Measurements from ENCODE around the gene CREG2.

Gene CREG2

DNA sequence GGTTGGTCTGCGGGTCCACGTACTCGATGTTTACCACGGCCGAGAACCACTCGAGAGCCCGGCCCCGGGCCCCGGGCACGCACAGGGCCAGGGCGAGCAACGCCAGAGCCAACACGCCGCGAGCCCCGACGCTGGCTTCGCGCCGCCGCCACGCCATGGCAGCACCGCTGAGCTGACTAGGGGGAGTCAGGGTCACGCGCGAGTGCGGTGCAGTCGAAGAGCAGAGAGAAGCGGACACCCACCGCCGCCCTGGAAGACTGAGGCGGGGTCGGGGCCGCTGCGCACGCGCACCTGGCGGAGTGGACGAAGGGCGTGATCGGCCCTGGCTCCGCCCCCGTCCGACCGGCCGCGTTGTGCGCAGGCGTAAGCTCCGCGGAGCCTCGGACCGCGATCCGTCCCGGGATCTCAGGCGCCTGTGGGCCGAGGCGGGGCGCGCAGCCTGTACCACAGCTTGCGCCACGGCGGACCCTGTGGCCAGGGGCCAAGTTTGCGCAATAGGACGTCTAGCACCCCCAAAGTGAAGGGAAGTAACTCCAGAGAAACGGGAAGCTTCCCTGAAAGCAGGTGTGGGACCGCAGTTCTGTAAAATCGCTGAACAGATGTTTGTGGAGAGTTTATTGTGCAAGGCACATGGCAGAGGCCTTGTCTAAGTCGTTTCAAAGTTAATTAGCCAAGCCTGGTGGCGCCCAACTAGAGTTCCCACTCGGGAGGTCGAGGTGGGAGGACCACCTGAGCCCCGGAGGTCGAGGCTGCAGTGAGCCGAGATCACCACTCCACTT lies 78.7 kb downstream of the CREG2 start, which contains the start of gene RNF149:
Gene RNF149, minus strand, starts transcription at position 270 of the 779 bp plus-strand sequence. Its CDS starts 113 bp downstream, at position 157.
- DNase-seq (ENCODE audit: low read depth in 2 of 2, low spot score in 1 of 2), result peak; percentile 90

GRCh38 chr2:101307950-101308431 lies 79.3 kb downstream of the CREG2 start:
- DNase-seq (ENCODE audit: low read depth in 2 of 2, low spot score in 1 of 2), result no peak

DNA sequence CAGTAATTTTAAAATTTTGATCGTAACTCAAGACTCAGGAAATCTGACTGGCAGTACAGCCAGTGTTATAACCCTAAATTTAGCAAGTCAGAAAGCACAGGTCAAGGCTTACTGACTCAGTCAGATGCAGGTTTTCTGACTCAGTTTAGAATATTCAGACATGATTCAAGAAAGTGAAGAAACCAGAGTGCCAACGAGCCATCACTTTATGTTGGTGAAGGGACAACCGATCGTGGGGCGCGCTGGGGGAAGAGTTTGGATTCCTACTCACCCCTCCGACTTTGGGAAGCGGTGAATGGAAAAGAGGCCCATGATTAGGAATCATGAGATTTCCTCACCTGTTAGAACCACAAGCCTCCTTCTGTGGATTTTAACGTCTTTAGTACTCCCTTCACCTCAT lies 79.8 kb downstream of the CREG2 start:
- DNase-seq (ENCODE audit: low read depth in 2 of 2, low spot score in 1 of 2), result no peak

DNA sequence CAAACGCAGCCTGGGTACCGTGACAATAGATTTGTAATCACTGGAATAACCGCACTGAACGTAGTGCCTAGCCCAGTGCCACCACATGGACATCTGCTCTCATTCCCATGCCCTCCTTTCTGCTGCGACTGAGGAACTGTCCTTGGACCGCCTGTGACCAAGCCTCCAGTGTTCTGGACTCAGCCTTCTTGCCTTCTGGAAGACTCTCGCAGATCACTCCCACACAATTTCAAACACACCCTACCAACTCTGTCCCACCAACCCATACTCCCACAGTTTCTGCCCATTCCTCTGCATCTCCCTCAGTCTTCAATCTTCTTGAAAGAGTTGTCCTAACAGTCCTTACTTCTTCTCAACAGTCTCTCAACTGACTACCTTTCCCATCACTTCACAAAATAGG lies 80.9 kb downstream of the CREG2 start:
- DNase-seq (ENCODE audit: low read depth in 2 of 2, low spot score in 1 of 2), result no peak

- DNase-seq (ENCODE audit: low read depth in 2 of 2, low spot score in 1 of 2), result no peak
These were observed 81.7 kb downstream of the CREG2 start for GRCh38 chr2:101305492-101306078.

- DNase-seq (ENCODE audit: low read depth in 2 of 2, low spot score in 1 of 2), result no peak
These were observed 82.3 kb downstream of the CREG2 start for GRCh38 chr2:101305035-101305434.

GRCh38 chr2:101303688-101304087 lies 83.6 kb downstream of the CREG2 start:
- no peak for DNase-seq (ENCODE audit: low read depth in 2 of 2, low spot score in 1 of 2)

- no peak for DNase-seq (ENCODE audit: low read depth in 2 of 2, low spot score in 1 of 2)
These were observed 85.3 kb downstream of the CREG2 start for GRCh38 chr2:101302016-101302415.

DNA sequence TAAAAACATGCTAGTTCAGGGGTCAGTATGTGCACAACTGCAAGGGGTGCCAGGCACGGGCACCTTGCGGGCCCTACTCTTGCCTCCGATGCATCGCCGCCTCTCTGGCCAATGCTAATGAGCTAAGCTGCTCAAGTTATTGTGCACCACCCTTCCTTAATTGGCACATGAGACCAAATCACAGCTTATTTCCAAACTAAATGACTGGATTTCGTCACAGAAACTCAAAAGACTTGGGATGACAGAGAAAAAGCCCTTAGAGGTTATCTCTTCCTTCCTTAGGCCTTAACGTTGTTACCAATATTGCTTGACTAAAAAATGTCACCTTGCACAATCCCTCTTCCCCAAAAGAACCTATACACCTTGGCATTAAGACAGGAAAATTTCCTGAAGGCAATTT lies 86.5 kb downstream of the CREG2 start:
- DNase-seq (ENCODE audit: low read depth in 2 of 2, low spot score in 1 of 2), result no peak

DNA sequence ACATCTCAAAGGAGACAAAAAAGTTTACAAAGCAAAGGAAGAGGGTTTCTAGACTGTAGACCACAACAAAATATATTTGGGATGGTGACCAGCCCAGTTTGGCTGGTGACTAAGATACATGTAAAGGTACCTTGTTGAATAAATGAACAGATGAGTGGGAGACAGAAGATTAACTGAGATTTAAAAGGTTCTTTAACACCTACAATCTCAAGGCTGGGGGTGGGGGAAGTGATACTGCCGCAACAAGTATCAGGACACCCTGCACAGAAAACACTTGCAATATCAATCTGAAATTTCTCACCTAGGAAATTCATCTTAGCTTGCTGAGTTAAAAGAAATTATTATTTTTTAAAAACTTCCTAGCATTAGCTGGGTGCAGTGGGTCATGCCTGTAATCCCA lies 87.1 kb downstream of the CREG2 start:
- no peak for DNase-seq (ENCODE audit: low read depth in 2 of 2, low spot score in 1 of 2)

GRCh38 chr2:101299604-101300003 lies 87.7 kb downstream of the CREG2 start:
- DNase-seq (ENCODE audit: low read depth in 2 of 2, low spot score in 1 of 2), result no peak

DNA sequence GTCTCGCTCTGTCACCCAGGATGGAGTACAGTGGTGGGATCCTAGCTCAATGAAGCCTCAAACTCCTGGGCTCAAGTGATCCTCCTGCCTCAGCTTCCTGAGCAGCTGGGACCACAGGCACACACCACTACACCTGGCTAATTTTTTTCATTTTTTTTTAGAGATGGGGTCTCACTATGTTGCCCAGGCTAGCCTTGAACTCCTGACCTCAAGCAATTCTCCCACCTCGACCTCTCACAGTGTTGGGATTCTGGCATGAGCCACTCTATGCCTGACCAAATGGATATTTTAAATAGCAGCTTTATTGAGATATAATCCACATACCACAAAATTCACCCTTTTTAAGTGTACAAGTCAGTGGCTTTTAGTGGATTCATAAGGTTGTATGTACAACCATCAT lies 89.9 kb downstream of the CREG2 start:
- DNase-seq (ENCODE audit: low read depth in 2 of 2, low spot score in 1 of 2), result no peak

GRCh38 chr2:101296371-101296770 lies 90.9 kb downstream of the CREG2 start:
- no peak for DNase-seq (ENCODE audit: low read depth in 2 of 2, low spot score in 1 of 2)

DNA sequence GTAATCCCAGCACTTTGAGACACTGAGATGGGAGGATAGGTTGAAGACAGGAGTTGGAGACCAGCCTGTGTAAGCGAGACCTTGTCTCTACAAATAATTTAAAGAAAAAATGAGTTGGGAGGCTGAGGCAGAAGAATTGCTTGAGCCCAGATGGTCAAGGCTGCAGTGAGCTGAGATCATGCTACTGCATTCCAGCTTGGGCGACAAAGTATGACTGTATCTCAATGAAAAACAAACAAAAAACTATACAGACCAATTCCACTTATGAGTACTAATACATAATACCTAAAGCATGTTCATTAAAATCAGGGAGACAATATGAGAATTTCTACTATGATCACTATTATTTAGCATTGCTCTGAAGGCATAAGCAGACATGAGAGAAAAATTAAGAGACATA lies 91.4 kb downstream of the CREG2 start:
- no peak for DNase-seq (ENCODE audit: low read depth in 2 of 2, low spot score in 1 of 2)

Data from stimulated activated CD8-positive, alpha-beta memory T cell treated with anti-CD3 and anti-CD28 coated beads, Interleukin-4, amount 100 ng/mL, for 1 hour (primary cell).